TTC549 (cell line): ENCODE results near the gene MYH16.
"Not testable (repeated sequence)": the region's sequence is repeated elsewhere in the genome, so short reads cannot be mapped to it uniquely, and the experiment has no call there.

ENCODE experiments used
- FAIRE-seq: peaks from 2 replicates; lab custom pipeline; 2012; peaks lifted over from hg19 to GRCh38; lab: Jason Lieb, UNC

Gene MYH16

DNA sequence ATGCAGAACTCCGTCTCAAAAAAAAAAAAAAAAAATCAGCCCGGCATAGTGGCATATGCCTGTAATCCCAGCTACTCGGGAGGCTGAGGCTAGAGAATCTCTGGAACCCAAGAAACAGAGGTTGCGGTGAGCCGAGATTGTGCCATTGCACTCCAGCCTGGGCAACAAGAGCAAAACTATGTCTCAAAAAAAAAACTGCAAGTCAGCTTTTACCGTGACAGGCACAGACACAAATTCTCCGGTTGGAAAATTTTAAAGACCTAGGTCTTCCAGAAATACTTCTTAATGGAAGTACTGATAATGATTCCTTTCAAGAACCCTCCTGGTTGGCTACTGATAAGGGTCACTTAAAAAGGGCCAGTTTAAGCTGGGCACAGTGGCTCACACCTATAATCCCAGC is 82.5 kb downstream of the MYH16 start:
- no peak for FAIRE-seq

DNA sequence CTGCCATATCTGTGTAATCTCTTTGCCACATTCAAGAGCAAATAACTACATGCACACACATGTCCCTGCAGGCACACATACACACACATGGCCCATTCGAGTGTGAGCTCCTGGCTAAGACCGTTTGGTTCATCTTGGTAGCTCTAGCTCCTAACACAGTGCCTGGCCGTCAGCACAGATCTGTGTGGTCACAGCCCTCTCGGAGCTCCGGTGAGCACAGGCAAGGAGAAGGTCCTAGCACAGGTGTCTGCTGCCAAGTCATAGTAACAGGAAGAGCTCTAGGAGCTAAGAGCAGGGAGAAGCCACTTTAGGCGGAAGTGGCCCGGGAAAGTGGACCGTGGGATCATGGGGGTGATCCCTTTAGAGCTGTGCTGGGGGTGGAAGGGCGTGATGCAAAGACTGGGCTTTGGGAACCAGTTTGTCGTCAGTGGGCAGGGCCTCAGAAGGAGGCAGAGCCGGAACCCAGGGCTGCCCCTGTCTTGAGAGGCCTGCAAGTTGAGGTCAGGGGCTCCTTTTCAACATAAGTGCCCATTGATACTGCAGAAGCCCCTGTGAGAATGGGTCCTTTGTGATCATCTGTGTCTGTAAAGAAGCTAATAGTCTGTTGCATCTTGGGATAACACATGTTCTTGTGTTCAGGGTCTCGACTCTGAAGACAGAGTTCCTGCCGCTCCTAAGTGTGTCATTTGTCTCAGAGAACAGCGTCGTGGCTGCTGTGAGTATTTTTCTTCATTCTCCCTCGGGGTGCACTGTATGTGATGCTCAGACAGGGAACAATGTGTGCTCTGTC is 85.3 kb downstream of the MYH16 start:
- FAIRE-seq: no peak

DNA sequence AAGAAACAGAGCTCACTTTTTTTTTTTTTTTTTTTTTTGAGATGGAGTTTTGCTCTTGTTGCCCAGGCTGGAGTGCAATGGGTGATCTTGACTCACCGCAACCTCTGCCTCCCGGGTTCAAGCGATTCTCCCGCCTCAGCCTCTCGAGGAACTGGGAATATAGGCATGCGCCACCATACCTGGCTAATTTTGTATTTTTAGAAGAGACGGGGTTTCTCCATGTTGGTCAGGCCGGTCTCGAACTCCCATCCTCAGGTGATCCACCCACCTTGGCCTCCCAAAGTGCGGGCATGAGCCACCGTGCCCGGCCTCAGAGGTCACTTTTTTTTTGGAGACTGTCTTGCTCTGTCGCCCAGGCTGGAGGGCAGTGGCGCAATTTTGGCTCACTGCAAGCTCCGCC is 85.9 kb downstream of the MYH16 start:
- not testable (repeated sequence) for FAIRE-seq

DNA sequence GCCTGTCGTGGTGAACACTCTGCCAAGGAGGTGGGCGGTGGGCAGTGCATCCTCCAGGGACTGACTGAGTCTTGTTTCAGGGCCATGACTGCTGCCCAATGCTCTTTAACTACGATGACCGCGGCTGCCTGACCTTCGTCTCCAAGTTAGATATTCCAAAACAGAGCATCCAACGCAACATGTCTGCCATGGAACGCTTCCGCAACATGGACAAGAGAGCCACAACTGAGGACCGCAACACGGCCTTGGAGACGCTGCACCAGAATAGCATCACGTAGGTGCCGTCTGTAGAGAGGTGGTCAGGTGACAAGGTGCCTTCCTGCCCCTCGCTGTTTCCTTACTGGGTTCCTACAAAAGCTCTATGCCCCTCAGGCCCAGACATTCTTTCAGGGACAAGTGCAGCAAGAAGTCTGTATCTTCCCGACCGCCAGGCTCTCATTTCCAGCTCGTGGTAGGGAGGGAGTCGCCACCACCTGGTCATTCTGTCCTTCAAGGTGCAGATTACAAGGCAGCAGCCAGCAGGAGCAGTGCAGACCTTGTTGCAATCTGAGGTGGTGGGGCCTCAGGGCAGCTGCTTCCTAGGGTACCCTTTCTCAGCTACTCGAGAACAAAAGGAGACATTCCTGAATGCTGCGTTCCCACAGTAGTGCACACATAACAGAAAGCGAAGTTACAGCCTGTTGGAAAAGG is 87.0 kb downstream of the MYH16 start:
- no peak for FAIRE-seq
